Panc1 (cell line): ENCODE results near the gene PROP1. TPM values are rescaled to one million over a fixed set of nuclear protein-coding genes. Genes with fewer than 3 reads are reported as not detected.

Experiments used
- ATAC-seq: fragments of 200-7000 bp; cut with Tn5 transposase; 2 replicates; pipeline ENCODE4 v1.9.1; 2020; ENCODE audit warnings: mild to moderate bottlenecking, moderate library complexity
- BruUV-seq: library from RNA; stranded (reverse); fragments of 400-500 nt; replicated peaks from 2 replicates; lab custom pipeline; 2021; lab: Mats Ljungman, UMichigan
- CTCF ChIA-PET: fragments of 300-600 bp; sonication (Branson Sonifier 250); formaldehyde crosslinking; loops from one replicate; lab custom pipeline; 2022; ENCODE audit warnings: antibody characterized with exemption; lab: Charles Lee
- POLR2A ChIA-PET: fragments of 300-600 bp; sonication (Branson Sonifier 250); formaldehyde crosslinking; loops from one replicate; lab custom pipeline; 2022; ENCODE audit warnings: antibody characterized with exemption; lab: Charles Lee
- DNase-seq: peaks from one replicate; pipeline ENCODE4 v3.0.0-alpha.2; 2010; ENCODE audit warnings: low read depth, low spot score
- H3K27ac ChIP-seq: 2 replicates; pipeline ENCODE4 v1.5.1; 2011; ENCODE audit warnings: mild to moderate bottlenecking, low read length, inconsistent platforms
- H3K27me3 ChIP-seq: fragments of 200-500 bp; sonication (Bioruptor generic); 2 replicates; pipeline ENCODE4 v1.6.0; 2014; ENCODE audit warnings: low read length, inconsistent platforms; ENCODE audit not compliant: control insufficient read depth, insufficient read depth
- H3K36me3 ChIP-seq: fragments of 200-500 bp; sonication (Bioruptor generic); 2 replicates; pipeline ENCODE4 v1.5.1; 2014; ENCODE audit warnings: inconsistent platforms, mild to moderate bottlenecking, low read length, moderate library complexity; ENCODE audit not compliant: control insufficient read depth, insufficient read depth
- H3K4me1 ChIP-seq: 2 replicates; pipeline ENCODE4 v1.5.1; 2011; ENCODE audit warnings: inconsistent platforms, mild to moderate bottlenecking, low read length, moderate library complexity; ENCODE audit not compliant: control insufficient read depth, insufficient read depth
- H3K4me3 ChIP-seq, 2 experiments: 2 replicates each; pipeline ENCODE4 v1.5.1; 2011 to 2012; ENCODE audit warnings: low read depth in 2 of 2, low read length in 2 of 2, mild to moderate bottlenecking in 2 of 2, inconsistent platforms in 1 of 2, moderate library complexity in 1 of 2
- H3K9me3 ChIP-seq: fragments of 200-500 bp; sonication (Bioruptor generic); 2 replicates; pipeline ENCODE4 v1.5.1; 2014; ENCODE audit warnings: low read depth, mild to moderate bottlenecking, inconsistent platforms, low read length, moderate library complexity; ENCODE audit not compliant: control insufficient read depth, insufficient read depth
- POLR2AphosphoS5 ChIP-seq: IDR thresholded peaks from 2 replicates; pipeline ENCODE4 v1.6.1; 2012; ENCODE audit warnings: mild to moderate bottlenecking, low read depth, low read length, moderate library complexity
- SIN3A ChIP-seq: IDR thresholded peaks from 2 replicates; pipeline ENCODE4 v1.6.1; 2012; ENCODE audit warnings: low read depth, mild to moderate bottlenecking, low read length, moderate library complexity, borderline replicate concordance; ENCODE audit not compliant: insufficient read depth
- TCF7L2 ChIP-seq: IDR thresholded peaks from 2 replicates; pipeline ENCODE4 v1.6.1; 2011; ENCODE audit warnings: mild to moderate bottlenecking, low read depth, low read length, inconsistent platforms
- in situ Hi-C: cut with HindIII; loops from 2 replicates; pipeline ENCODE4 v1.10.0; 2016; ENCODE audit warnings: low sequenced_read_pairs, low pct_unique_long_range_greater_than_20kb
- intact Hi-C: fragments of 100-400 bp; cut with micrococcal nuclease; formaldehyde crosslinking; loops from one replicate; pipeline ENCODE4 v1.10.0; 2022; ENCODE audit not compliant: unreplicated experiment
- total RNA-seq: library from RNA; stranded (reverse); gene quantifications from one replicate; pipeline ENCODE4 v1.2.1, GENCODE V29; 2021; ENCODE audit not compliant: unreplicated experiment
- TF ChIP-seq, protein P1 (sequence below): fragments of 450-650 bp; IDR thresholded peaks from 2 replicates; pipeline ENCODE4 v1.5.1; 2017; ENCODE audit warnings: mild to moderate bottlenecking
- TF ChIP-seq, protein P2 (sequence below), 2 experiments: IDR thresholded peaks; 2 replicates each; pipeline ENCODE4 v1.6.1; 2011 to 2012; ENCODE audit warnings: low read depth in 2 of 2, control low read depth in 1 of 2, low read length in 1 of 2, mild to moderate bottlenecking in 1 of 2, moderate library complexity in 1 of 2; ENCODE audit not compliant: insufficient read depth in 1 of 2

PROP1 gene
- total RNA-seq, 1 experiment from 2014 or later: not detected

DNA sequence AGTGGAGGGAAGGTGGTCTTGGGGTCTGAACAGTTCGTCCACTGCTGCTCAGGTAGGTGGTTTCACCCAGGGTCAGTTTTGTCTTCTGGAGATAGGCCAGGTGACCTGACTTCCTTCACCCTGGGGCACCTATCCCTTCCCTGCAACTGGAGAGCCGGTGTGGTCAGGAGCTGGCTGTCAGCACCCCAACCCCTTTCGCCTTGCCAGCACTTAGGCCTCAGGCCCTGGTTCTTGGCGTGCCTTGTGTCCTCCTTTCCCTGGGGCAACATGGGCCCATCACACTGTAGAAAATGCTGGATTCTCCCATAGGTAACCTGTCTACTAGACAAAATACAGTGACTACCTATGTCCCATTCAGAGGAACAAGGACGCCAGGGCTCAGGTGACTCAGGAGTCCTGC is 13.1 kb downstream of the PROP1 start:
- BruUV-seq: no TSS peak
- in situ Hi-C loops: no loop called here

DNA sequence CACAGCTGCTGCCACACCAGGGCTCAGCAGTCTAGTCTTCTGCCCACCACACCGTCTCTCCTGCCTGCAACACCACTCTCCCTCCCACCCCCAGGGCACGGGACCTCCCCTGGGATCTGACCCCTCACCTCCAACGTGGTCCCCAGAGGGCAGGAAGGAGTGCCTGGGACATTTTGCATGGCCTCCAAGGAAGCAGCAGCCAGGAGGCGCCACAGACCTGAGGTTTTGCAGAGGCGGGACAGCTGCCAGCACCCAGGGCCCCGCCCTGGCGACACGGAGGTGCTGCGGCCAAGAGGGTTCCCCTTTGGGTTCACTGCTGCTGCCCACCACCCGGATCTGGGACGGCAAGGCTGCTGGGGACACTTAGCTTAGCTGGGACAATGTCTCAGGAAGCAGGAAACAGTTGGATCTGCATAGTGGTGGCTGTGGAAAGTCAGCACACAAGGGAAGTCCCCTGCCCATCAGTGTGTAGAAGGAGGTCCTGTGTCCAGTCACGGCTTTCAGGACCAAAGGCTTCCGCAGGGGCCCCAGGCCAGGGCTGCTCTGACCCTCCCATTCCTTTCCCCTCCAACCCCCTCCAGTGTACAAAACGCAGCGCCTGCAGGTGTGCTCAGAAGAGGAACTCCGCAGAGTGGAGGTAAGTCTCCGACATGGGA is 13.8 kb downstream of the PROP1 start:
- intact Hi-C loops: loop anchor here (5.0 kb wide), 1 partner anchor 80 kb away; no protein-coding TSS in a partner anchor

More for the DNA sequence above, 13.1 kb downstream of the PROP1 start:
- H3K27ac ChIP-seq: no peak overlapping the region
- no peaks in the 10 kb centered on the region for H3K9me3 ChIP-seq
- DNase-seq: no peak
- no peaks in the 10 kb centered on the region for H3K27me3 ChIP-seq
- H3K4me3 ChIP-seq: no peak overlapping the region
- no peaks in the 10 kb centered on the region for H3K36me3 ChIP-seq
- CTCF ChIA-PET: no interaction called here
- TF ChIP-seq SIN3A (no peak), POLR2AphosphoS5 (no peak), TCF7L2 (no peak)
- no peak for ATAC-seq
- intact Hi-C loops: loop anchor here (5.0 kb wide), 1 partner anchor 79 kb away; no protein-coding TSS in a partner anchor
- POLR2A ChIA-PET: no interaction called here
- H3K4me1 ChIP-seq: no peaks in the 10 kb centered on the region

More for the DNA sequence above, 13.8 kb downstream of the PROP1 start:
- TF ChIP-seq SIN3A (no peak), TCF7L2 (no peak), POLR2AphosphoS5 (no peak)
- TF ChIP-seq, protein P1, sequence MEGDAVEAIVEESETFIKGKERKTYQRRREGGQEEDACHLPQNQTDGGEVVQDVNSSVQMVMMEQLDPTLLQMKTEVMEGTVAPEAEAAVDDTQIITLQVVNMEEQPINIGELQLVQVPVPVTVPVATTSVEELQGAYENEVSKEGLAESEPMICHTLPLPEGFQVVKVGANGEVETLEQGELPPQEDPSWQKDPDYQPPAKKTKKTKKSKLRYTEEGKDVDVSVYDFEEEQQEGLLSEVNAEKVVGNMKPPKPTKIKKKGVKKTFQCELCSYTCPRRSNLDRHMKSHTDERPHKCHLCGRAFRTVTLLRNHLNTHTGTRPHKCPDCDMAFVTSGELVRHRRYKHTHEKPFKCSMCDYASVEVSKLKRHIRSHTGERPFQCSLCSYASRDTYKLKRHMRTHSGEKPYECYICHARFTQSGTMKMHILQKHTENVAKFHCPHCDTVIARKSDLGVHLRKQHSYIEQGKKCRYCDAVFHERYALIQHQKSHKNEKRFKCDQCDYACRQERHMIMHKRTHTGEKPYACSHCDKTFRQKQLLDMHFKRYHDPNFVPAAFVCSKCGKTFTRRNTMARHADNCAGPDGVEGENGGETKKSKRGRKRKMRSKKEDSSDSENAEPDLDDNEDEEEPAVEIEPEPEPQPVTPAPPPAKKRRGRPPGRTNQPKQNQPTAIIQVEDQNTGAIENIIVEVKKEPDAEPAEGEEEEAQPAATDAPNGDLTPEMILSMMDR: no peak; the same call in none of the 2 replicates
- TF ChIP-seq, protein P2, sequence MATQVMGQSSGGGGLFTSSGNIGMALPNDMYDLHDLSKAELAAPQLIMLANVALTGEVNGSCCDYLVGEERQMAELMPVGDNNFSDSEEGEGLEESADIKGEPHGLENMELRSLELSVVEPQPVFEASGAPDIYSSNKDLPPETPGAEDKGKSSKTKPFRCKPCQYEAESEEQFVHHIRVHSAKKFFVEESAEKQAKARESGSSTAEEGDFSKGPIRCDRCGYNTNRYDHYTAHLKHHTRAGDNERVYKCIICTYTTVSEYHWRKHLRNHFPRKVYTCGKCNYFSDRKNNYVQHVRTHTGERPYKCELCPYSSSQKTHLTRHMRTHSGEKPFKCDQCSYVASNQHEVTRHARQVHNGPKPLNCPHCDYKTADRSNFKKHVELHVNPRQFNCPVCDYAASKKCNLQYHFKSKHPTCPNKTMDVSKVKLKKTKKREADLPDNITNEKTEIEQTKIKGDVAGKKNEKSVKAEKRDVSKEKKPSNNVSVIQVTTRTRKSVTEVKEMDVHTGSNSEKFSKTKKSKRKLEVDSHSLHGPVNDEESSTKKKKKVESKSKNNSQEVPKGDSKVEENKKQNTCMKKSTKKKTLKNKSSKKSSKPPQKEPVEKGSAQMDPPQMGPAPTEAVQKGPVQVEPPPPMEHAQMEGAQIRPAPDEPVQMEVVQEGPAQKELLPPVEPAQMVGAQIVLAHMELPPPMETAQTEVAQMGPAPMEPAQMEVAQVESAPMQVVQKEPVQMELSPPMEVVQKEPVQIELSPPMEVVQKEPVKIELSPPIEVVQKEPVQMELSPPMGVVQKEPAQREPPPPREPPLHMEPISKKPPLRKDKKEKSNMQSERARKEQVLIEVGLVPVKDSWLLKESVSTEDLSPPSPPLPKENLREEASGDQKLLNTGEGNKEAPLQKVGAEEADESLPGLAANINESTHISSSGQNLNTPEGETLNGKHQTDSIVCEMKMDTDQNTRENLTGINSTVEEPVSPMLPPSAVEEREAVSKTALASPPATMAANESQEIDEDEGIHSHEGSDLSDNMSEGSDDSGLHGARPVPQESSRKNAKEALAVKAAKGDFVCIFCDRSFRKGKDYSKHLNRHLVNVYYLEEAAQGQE (IDR thresholded peaks at IDR 0.05; ENCODE audit: insufficient read depth in 1 of 2, low read depth in 2 of 2, low read length in 1 of 2): no peak
- Histone ChIP-seq H3K27ac (no peak overlapping the region), H3K36me3 (no peaks in the 10 kb centered on the region), H3K27me3 (no peaks in the 10 kb centered on the region), H3K4me3 (no peak overlapping the region), H3K4me1 (no peaks in the 10 kb centered on the region), H3K9me3 (no peaks in the 10 kb centered on the region)
- no TSS peak for BruUV-seq
- peak; percentile 77 for ATAC-seq
- ChIA-PET POLR2A (no interaction called here), CTCF (no interaction called here)
- DNase-seq: no peak
- in situ Hi-C loops: no loop called here
